ENCODE measurements around the gene CBFA2T2. TPM values are rescaled to one million over a fixed set of nuclear protein-coding genes. Genes with fewer than 3 reads are reported as not detected.

The CBFA2T2 gene
- total RNA-seq, 2 experiments from 2014 or later = 10.2 to 10.9 TPM

DNA sequence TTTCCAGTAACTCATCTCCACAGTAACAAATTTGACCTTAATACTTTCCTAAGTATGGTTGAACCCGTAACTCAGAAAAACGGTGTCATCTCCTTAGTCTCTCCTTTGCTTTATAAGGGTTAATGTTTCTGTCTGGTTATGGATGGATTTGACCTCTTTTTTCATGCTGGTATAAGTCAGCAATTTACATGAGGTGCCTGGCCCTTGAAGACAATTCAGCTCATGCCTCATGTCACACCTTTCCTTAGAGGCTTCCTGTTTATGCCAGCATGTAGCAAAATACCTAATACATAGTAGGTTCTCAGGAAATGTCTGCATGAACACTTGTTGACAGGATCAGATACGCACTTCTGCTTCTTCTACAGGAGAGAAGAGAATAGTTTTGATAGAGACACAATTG is 134.5 kb downstream of the CBFA2T2 start:
- DNase-seq = no peak
- peaks cover 13% of the 10 kb centered on the region for H3K4me1 Mint-ChIP-seq (ENCODE audit: low read depth)
- CTCF ChIA-PET = no interaction called here

DNA sequence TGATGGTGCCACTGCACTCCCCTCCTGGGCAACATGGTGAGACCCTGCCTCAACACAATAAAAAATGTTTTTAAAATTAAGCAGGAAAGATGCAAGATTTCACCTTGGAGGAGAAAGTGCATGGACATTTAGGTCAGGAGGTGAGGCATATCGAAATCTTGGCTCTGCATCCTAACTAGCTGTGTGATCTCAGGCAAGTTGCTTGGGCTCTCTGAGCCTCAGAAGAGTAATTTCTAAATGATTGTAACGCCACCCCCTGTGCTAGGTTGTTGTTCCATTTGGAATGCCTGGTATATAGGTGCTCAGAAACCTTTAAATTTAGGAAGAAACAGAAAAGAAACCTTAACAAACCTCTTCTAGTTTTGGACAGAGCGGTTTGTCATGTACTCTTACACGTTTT is 136.3 kb downstream of the CBFA2T2 start:
- intact Hi-C loops (cut with micrococcal nuclease) = no loop called here
- Mint-ChIP-seq H3K27me3 (no peaks in the 10 kb centered on the region), H3K4me3 (no peak overlapping the region), H3K36me3 (ENCODE audit: low read depth) (peaks cover 29% of the 10 kb centered on the region), H3K4me1 (ENCODE audit: low read depth) (peaks cover 13% of the 10 kb centered on the region), H3K9me3 (no peaks in the 10 kb centered on the region), H3K27ac (no peak overlapping the region)
- POLR2A ChIA-PET = interaction anchor here (0.6 kb wide), 1 partner anchor 10 kb away, joined by 3 read pairs; no protein-coding TSS in a partner anchor
- TF ChIP-seq, protein P1, sequence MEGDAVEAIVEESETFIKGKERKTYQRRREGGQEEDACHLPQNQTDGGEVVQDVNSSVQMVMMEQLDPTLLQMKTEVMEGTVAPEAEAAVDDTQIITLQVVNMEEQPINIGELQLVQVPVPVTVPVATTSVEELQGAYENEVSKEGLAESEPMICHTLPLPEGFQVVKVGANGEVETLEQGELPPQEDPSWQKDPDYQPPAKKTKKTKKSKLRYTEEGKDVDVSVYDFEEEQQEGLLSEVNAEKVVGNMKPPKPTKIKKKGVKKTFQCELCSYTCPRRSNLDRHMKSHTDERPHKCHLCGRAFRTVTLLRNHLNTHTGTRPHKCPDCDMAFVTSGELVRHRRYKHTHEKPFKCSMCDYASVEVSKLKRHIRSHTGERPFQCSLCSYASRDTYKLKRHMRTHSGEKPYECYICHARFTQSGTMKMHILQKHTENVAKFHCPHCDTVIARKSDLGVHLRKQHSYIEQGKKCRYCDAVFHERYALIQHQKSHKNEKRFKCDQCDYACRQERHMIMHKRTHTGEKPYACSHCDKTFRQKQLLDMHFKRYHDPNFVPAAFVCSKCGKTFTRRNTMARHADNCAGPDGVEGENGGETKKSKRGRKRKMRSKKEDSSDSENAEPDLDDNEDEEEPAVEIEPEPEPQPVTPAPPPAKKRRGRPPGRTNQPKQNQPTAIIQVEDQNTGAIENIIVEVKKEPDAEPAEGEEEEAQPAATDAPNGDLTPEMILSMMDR (IDR thresholded peaks at IDR 0.05) = no peak
- no peak for DNase-seq
- CTCF ChIA-PET = interaction anchor here (1.2 kb wide), 1 partner anchor 42 kb away, joined by 3 read pairs; no protein-coding TSS in a partner anchor
- no peak for ATAC-seq

More for the DNA sequence above, 134.5 kb downstream of the CBFA2T2 start:
- POLR2A ChIA-PET = no interaction called here
- no peak for ATAC-seq
- Mint-ChIP-seq H3K27ac (peak overlapping the region; percentile 16), H3K27me3 (no peaks in the 10 kb centered on the region), H3K36me3 (ENCODE audit: low read depth) (peaks cover 22% of the 10 kb centered on the region), H3K4me3 (no peak overlapping the region), H3K9me3 (no peaks in the 10 kb centered on the region)
- TF ChIP-seq, protein P1 (IDR thresholded peaks at IDR 0.05) = no peak
- intact Hi-C loops (cut with micrococcal nuclease) = no loop called here

DNA sequence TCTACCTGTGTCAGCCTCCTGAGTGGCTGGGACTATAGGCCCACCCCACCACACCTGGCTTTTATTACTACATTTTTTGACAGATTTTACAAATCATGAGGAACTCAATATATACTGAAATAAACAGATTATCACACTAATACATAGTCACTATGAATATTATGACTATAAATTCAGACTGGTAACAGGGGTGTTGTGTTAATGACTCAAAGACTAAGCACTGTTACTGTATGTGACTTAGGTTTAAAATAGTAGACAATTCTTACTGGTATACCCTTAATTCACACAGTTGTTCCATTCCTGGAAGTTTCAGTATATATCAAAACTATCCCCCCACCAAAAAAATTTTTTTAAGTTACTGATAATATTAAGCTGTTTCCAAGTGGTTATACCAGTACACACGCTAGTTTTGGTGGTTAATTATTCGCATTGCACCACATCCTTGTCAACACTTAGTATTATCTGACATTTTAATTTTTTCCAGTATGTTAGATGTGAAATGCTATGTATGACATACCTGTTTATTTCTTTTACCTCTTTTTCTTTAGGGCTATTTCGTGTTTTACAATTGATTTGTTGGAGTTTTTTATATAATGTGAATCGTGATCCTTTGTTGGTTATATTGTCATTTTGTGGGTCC is 137.8 kb downstream of the CBFA2T2 start:
- ChIA-PET CTCF (no interaction called here), POLR2A (no interaction called here)
- TF ChIP-seq, protein P1 (IDR thresholded peaks at IDR 0.05) = no peak
- H3K9me3 Mint-ChIP-seq = no peaks in the 10 kb centered on the region
- peaks cover 29% of the 10 kb centered on the region for H3K36me3 Mint-ChIP-seq (ENCODE audit: low read depth)
- no peak for DNase-seq
- H3K4me3 Mint-ChIP-seq = no peak overlapping the region
- intact Hi-C loops (cut with micrococcal nuclease) = no loop called here
- H3K4me1 Mint-ChIP-seq (ENCODE audit: low read depth) = peaks cover 13% of the 10 kb centered on the region
- H3K27ac Mint-ChIP-seq = no peak overlapping the region
- no peaks in the 10 kb centered on the region for H3K27me3 Mint-ChIP-seq
- no peak for ATAC-seq

DNA sequence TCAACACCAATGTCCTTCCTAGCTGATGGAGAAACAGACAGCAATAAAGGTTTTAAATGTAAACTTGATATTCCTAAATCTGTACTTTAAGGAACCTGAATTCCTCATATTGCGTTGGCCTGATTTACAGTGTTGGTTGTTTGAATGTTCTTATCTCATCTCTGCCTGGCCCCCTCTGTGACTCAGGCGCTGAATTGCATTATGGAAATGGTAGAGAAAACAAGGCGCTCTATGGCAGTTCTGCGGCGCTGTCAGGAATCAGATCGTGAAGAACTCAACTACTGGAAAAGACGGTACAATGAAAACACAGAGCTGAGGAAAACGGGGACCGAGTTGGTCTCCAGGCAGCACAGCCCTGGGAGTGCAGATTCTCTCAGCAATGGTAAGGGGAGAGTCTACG is 139.6 kb downstream of the CBFA2T2 start:
- intact Hi-C loops (cut with micrococcal nuclease) = no loop called here
- ATAC-seq (no peak), DNase-seq (no peak)
- H3K27ac Mint-ChIP-seq = no peak overlapping the region
- TF ChIP-seq, protein P1 (IDR thresholded peaks at IDR 0.05) = no peak
- POLR2A ChIA-PET = no interaction called here
- CTCF ChIA-PET = no interaction called here
- H3K4me3 Mint-ChIP-seq = no peak overlapping the region
- H3K4me1 Mint-ChIP-seq (ENCODE audit: low read depth) = peaks cover 7% of the 10 kb centered on the region
- H3K27me3 Mint-ChIP-seq = no peaks in the 10 kb centered on the region
- peaks cover 28% of the 10 kb centered on the region for H3K36me3 Mint-ChIP-seq (ENCODE audit: low read depth)
- H3K9me3 Mint-ChIP-seq = no peaks in the 10 kb centered on the region

DNA sequence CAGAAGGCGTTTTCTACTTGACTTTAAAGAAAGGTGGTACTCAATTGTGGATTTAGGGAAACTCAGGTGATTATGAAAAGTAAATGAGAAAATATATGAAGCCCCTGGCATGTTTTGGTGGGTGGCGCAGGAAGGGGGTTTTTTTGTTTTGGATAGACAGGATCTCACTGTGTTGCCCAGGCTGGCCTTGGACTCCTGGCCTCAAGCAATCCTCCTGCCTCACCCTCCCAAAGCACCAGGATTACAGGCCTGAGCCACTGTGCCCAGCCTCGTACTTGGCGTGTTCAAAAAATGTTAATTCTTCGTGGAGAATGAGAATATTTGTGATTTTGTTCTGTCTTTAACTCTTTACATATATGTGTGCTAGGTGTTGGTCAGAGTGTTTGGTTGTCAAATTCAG is 140.1 kb downstream of the CBFA2T2 start:
- no peak overlapping the region for H3K27ac Mint-ChIP-seq
- no peaks in the 10 kb centered on the region for H3K9me3 Mint-ChIP-seq
- intact Hi-C loops (cut with micrococcal nuclease) = no loop called here
- ATAC-seq (no peak), DNase-seq (no peak)
- no peaks in the 10 kb centered on the region for H3K27me3 Mint-ChIP-seq
- ChIA-PET POLR2A (no interaction called here), CTCF (no interaction called here)
- H3K36me3 Mint-ChIP-seq (ENCODE audit: low read depth) = peaks cover 26% of the 10 kb centered on the region
- peaks cover 4% of the 10 kb centered on the region for H3K4me1 Mint-ChIP-seq (ENCODE audit: low read depth)
- H3K4me3 Mint-ChIP-seq = no peak overlapping the region
- TF ChIP-seq, protein P1 (IDR thresholded peaks at IDR 0.05) = no peak
